AG09309 (cell line): Measurements from ENCODE around the gene LRATD1.

Experiments
- DNase-seq: peaks from one replicate; pipeline ENCODE4 v3.0.0-alpha.2; 2010; ENCODE audit warnings: low read depth
- H3K4me3 ChIP-seq: 2 replicates; pipeline ENCODE4 v1.5.1; 2011; ENCODE audit warnings: mild to moderate bottlenecking, low read depth, low read length, moderate library complexity; ENCODE audit not compliant: control insufficient read depth
- TF ChIP-seq, protein P1 (sequence below): IDR thresholded peaks from 2 replicates; pipeline ENCODE4 v1.5.1; 2011; ENCODE audit warnings: mild to moderate bottlenecking, low read depth, low read length, inconsistent platforms; ENCODE audit not compliant: insufficient read depth, control insufficient read depth; ENCODE audit errors: missing control alignments

Gene LRATD1, protein sequence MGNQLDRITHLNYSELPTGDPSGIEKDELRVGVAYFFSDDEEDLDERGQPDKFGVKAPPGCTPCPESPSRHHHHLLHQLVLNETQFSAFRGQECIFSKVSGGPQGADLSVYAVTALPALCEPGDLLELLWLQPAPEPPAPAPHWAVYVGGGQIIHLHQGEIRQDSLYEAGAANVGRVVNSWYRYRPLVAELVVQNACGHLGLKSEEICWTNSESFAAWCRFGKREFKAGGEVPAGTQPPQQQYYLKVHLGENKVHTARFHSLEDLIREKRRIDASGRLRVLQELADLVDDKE

DNA sequence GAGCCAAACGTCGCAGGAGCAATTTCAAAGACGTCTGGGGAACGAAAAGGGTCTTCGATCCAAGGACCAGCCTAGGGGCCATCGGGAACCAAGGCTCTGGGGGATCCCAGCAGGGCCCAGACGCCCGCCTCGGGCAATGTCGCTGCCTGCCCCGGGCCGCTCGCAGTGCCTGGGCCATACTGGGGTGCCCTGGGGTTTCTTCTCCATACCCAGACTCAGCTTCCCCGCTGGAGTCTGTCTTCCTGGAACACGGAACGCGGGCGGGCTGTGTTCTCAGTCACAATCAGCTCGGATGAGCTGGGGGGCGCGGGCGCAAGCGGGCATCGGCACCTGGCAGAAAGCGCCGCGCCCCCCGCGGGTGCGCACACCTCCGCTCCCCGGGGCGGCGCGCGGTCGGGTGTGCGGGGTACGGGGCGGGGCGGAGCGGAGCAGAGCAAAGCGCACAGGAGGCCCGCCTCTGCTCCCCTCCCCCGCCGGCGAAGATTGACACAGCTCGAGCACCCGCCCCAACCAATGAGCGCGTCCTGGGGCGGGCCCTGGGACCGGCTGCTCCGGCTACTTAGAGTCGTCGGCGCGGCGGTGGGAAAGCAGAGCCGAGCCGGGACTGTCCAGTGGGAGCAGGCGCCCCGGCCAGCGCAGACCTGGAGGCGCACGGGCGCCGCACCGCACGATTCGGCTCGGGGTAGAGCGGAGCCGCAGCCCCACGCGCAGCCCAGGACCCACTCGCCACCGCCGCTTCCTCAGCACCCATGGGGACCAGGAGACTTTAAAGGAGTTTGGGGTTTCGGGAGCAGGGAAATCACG lies at the start of gene LRATD1:
LRATD1 (plus strand) TSS at position 585 of the 804 bp plus-strand sequence. CDS start 1,263 bp downstream, outside the sequence.
- H3K4me3 ChIP-seq = peak within 1 kb of the TSS; percentile 37
- DNase-seq = no peak

DNA sequence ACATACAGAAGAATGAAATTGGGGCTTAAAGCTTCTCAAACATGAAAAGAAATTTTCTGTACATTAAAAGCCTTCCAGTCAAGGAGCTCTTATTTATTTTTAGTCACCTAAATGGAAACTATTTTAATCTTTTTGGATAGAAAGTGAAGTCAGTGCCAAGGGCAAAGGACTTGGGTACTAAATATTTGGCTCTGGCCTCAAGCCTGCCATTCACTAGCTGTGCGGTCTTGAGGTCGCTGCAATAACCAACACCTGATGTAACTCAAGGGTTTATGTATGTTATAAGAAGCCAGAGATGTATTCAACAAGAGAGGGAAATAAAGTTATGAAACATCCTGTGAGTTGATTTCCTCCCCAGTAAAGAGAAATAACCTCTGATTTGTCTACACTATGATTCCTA lies 49.5 kb upstream of the LRATD1 start:
- no peak overlapping the region for H3K4me3 ChIP-seq
- DNase-seq = no peak
- TF ChIP-seq, protein P1, sequence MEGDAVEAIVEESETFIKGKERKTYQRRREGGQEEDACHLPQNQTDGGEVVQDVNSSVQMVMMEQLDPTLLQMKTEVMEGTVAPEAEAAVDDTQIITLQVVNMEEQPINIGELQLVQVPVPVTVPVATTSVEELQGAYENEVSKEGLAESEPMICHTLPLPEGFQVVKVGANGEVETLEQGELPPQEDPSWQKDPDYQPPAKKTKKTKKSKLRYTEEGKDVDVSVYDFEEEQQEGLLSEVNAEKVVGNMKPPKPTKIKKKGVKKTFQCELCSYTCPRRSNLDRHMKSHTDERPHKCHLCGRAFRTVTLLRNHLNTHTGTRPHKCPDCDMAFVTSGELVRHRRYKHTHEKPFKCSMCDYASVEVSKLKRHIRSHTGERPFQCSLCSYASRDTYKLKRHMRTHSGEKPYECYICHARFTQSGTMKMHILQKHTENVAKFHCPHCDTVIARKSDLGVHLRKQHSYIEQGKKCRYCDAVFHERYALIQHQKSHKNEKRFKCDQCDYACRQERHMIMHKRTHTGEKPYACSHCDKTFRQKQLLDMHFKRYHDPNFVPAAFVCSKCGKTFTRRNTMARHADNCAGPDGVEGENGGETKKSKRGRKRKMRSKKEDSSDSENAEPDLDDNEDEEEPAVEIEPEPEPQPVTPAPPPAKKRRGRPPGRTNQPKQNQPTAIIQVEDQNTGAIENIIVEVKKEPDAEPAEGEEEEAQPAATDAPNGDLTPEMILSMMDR = no peak

More for the DNA sequence above, at the start of gene LRATD1:
- TF ChIP-seq, protein P1 = no peak

DNA sequence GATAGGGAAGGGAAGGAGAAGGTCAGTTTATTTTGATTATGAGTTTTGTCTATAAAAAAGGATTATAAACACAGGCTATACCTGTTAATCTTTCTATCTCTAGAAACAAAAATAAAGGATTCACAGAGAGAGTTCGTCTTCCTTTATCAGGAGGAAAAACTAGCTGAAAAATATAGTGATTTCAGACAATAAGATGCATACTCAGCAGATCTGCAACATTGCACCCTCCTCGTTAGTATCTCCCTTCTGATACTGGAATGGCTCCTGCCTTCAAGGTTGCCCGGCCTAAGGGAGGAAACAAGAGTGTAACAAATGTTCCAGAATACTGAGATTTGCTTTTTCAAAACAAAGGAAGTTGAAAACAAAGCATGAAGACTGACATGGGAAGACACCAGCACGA lies 48.7 kb upstream of the LRATD1 start:
- no peak overlapping the region for H3K4me3 ChIP-seq

DNA sequence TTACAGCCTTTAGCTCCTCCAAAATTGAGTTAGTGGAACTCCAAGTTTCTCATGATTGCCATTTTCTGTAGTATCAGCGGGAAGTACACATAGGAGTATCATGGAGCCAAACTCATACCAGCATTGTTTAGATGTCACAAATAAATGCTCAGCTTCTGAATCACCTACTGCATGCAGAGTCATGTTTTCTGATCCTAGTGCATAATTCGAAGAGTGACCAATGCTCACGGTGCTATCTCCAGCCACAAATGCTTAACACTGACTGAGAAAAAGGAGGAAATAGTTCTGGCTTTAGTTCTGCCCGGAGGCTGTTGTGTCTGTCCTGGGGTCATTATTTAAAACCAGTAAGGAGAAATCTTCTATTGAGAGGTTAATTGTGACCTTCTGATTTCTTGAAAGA lies 45.4 kb upstream of the LRATD1 start:
- H3K4me3 ChIP-seq = no peak overlapping the region
- TF ChIP-seq, protein P1 = no peak
- no peak for DNase-seq

More for the DNA sequence above, 48.7 kb upstream of the LRATD1 start:
- TF ChIP-seq, protein P1 = no peak
- no peak for DNase-seq

DNA sequence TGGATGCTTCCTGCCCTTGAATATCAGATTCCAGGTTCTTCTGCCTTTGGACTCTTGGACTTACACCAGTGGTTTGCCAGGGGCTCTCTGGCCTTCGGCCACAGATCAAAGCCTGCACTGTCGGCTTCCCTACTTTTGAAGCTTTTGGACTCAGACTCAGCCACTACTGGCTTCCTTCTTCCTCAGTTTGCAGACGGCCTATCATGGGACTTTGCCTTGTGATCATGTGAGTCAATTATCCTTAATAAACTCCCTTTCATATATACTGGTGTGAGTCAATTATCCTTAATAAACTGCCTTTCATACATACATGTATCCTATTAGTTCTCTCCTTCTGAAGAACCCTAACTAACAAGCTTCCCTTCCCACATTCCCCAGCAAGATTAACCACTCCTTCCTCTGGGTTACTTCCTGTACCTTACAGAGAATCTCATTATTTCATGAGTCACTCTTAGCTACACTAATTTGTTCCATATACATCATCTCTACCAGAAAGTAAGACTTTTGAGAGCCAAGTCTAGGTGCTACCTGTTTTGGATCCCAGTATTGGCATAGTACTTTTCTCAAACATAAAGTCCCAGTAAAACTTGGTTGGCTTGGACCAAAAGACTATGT lies 31.3 kb upstream of the LRATD1 start:
- no peak for DNase-seq
- no peak overlapping the region for H3K4me3 ChIP-seq
- TF ChIP-seq, protein P1 = no peak

DNA sequence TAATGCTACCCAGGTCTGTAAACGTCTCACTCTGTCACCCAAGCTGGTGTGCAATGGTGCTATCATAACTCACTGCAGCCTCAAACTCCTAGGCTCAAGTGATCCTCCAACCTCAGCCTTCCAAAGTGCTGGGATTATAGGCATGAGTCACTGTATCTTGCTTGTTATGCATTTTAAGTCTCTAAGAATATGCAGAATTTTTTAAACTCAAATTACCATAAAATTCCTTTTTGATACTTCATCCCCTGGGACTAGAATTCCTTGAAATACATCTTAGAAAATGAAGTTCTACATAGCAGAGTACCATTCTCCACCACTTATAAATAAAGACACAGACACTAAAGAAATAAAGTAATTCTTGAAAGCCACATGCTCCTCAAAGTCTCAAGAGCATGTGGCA lies 30.2 kb upstream of the LRATD1 start:
- H3K4me3 ChIP-seq = no peak overlapping the region
- TF ChIP-seq, protein P1 = no peak
- no peak for DNase-seq
